OCI-LY1 (cell line): Measurements from ENCODE around the gene HDAC9.

Source experiments
- EZH2 ChIP-seq: fragments of 200-600 bp; sonication (generic), shearing (Covaris generic); IDR thresholded peaks from 2 replicates; pipeline ENCODE4 v1.8.0; 2017; ENCODE audit warnings: borderline replicate concordance, mixed run types, mild to moderate bottlenecking, antibody characterized with exemption, low read length, moderate library complexity, mixed read lengths
- TF ChIP-seq, protein P1 (sequence below): fragments of 200-600 bp; sonication (generic), shearing (Covaris generic); IDR thresholded peaks from 2 replicates; pipeline ENCODE4 v1.5.1; 2017; ENCODE audit warnings: mild to moderate bottlenecking, antibody characterized with exemption, low read length, moderate library complexity, mixed read lengths

DNA sequence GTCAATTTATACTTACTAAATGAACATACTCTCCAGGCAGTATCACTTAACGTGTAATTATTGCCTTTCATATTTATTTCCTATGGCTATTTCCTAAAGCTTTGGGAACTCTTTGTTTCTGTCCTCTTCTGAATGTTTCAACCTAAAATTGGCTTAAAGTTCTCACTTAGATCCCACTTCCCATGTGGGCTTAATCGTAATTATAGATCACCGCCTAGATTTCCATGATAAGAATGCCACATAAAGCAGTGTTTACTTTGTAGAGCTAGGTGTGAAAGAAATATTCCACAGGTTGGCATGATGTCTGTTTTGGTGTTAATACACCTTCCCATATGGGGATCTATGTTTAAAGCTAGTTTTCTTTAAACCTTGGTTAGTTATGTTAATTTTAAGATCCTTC lies 1.5 kb downstream of the HDAC9 start:
- TF ChIP-seq, protein P1, sequence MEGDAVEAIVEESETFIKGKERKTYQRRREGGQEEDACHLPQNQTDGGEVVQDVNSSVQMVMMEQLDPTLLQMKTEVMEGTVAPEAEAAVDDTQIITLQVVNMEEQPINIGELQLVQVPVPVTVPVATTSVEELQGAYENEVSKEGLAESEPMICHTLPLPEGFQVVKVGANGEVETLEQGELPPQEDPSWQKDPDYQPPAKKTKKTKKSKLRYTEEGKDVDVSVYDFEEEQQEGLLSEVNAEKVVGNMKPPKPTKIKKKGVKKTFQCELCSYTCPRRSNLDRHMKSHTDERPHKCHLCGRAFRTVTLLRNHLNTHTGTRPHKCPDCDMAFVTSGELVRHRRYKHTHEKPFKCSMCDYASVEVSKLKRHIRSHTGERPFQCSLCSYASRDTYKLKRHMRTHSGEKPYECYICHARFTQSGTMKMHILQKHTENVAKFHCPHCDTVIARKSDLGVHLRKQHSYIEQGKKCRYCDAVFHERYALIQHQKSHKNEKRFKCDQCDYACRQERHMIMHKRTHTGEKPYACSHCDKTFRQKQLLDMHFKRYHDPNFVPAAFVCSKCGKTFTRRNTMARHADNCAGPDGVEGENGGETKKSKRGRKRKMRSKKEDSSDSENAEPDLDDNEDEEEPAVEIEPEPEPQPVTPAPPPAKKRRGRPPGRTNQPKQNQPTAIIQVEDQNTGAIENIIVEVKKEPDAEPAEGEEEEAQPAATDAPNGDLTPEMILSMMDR = no peak
- TF ChIP-seq EZH2 = no peak
